Loucy (cell line): ENCODE data around the gene PTPRF.

Source experiments
- H2AFZ ChIP-seq: fragments of 200-600 bp; sonication (generic); 2 replicates; pipeline ENCODE4 v1.6.0; 2016; ENCODE audit warnings: antibody characterized with exemption, mild to moderate bottlenecking, low read length, moderate library complexity
- H3F3A ChIP-seq: fragments of 200-600 bp; 2 replicates; pipeline ENCODE4 v1.6.0; 2016; ENCODE audit warnings: antibody characterized with exemption, low read depth, mild to moderate bottlenecking
- H3K27me3 ChIP-seq: fragments of 200-600 bp; sonication (generic); 2 replicates; pipeline ENCODE4 v1.6.1; 2014; ENCODE audit warnings: low read length, mild to moderate bottlenecking; ENCODE audit not compliant: insufficient read depth, poor library complexity, severe bottlenecking
- H3K36me3 ChIP-seq: fragments of 200-600 bp; sonication (generic); 2 replicates; pipeline ENCODE4 v1.6.1; 2016; ENCODE audit warnings: low read length; ENCODE audit not compliant: insufficient read depth
- H3K4me1 ChIP-seq: fragments of 200-600 bp; sonication (generic); 2 replicates; pipeline ENCODE4 v1.5.1; 2014; ENCODE audit warnings: low read length, mild to moderate bottlenecking; ENCODE audit not compliant: insufficient read depth, poor library complexity, severe bottlenecking
- H3K4me2 ChIP-seq: fragments of 200-600 bp; sonication (generic); 2 replicates; pipeline ENCODE4 v1.6.0; 2014; ENCODE audit warnings: antibody characterized with exemption, low read length, low read depth, mild to moderate bottlenecking; ENCODE audit not compliant: poor library complexity, severe bottlenecking
- H3K4me3 ChIP-seq: fragments of 200-600 bp; sonication (generic); 2 replicates; pipeline ENCODE4 v1.5.1; 2014; ENCODE audit warnings: low read length, mild to moderate bottlenecking, mixed read lengths; ENCODE audit not compliant: poor library complexity, severe bottlenecking
- H3K79me2 ChIP-seq: fragments of 200-600 bp; sonication (generic); 2 replicates; pipeline ENCODE4 v1.6.1; 2014; ENCODE audit warnings: low read length; ENCODE audit not compliant: insufficient read depth
- H3K9ac ChIP-seq: fragments of 200-600 bp; sonication (generic); 2 replicates; pipeline ENCODE4 v1.6.0; 2014; ENCODE audit warnings: mild to moderate bottlenecking, low read depth, low read length, moderate library complexity; ENCODE audit not compliant: poor library complexity, severe bottlenecking
- H3K9me2 ChIP-seq: fragments of 200-600 bp; sonication (generic); replicated peaks from 2 replicates; pipeline ENCODE4 v1.6.1; 2016; ENCODE audit warnings: low read depth, low read length, mixed read lengths
- H3K9me3 ChIP-seq: fragments of 200-600 bp; sonication (generic); 2 replicates; pipeline ENCODE4 v1.6.1; 2014; ENCODE audit warnings: mild to moderate bottlenecking, antibody characterized with exemption, low read length, low read depth; ENCODE audit not compliant: insufficient read depth
- H4K20me1 ChIP-seq: fragments of 200-600 bp; sonication (generic); 2 replicates; pipeline ENCODE4 v1.6.0; 2014; ENCODE audit warnings: antibody characterized with exemption, low read length, mild to moderate bottlenecking; ENCODE audit not compliant: insufficient read depth, poor library complexity, severe bottlenecking
- CTCF ChIP-seq: fragments of 200-600 bp; sonication (generic); conservative IDR thresholded peaks from 2 replicates; pipeline ENCODE4 v1.5.1; 2014; ENCODE audit warnings: mild to moderate bottlenecking, antibody characterized with exemption, low read length
- EZH2phosphoT487 ChIP-seq: fragments of 200-600 bp; IDR thresholded peaks from 2 replicates; pipeline ENCODE4 v1.6.1; 2018; ENCODE audit warnings: antibody characterized with exemption, mild to moderate bottlenecking, moderate library complexity, borderline replicate concordance

PTPRF gene

GRCh38 chr1:43610339-43610738 is 79.7 kb downstream of the PTPRF start:
- Histone ChIP-seq H3F3A (no peaks in the 10 kb centered on the region), H3K36me3 (no peaks in the 10 kb centered on the region), H3K27me3 (no peaks in the 10 kb centered on the region), H3K4me2 (no peak overlapping the region), H3K4me3 (no peak overlapping the region), H3K79me2 (no peaks in the 10 kb centered on the region), H3K9me3 (no peaks in the 10 kb centered on the region), H2AFZ (no peak overlapping the region), H4K20me1 (no peaks in the 10 kb centered on the region), H3K9me2 (no peaks in the 10 kb centered on the region), H3K4me1 (no peaks in the 10 kb centered on the region), H3K9ac (no peak overlapping the region)
- TF ChIP-seq CTCF (no peak), EZH2phosphoT487 (no peak)

DNA sequence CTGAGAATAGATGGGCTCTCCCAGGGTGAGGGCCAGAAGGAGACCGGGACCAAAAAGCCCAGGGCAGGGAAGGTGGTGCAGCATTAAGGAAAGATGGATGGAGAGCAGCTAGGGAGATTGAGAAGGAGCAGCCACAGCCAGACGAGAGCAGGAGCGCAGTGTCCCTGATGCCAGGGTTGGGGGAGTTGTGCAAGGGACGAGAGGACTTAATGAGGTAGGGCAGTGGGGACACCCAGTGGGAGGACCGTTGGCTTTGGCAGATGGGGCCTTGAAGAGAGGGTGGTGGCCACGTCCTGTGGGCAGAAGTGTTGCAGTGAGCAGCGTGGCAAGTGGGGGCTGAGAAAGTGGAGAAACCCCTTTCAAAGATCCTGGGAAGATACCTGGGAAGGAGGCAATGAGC is 81.3 kb downstream of the PTPRF start:
- H3K9ac ChIP-seq, result no peak overlapping the region
- H3K4me3 ChIP-seq, result no peak overlapping the region
- TF ChIP-seq CTCF (no peak), EZH2phosphoT487 (no peak)
- H3K36me3 ChIP-seq, result no peaks in the 10 kb centered on the region
- no peaks in the 10 kb centered on the region for H3K27me3 ChIP-seq
- no peaks in the 10 kb centered on the region for H3K9me3 ChIP-seq
- no peaks in the 10 kb centered on the region for H3F3A ChIP-seq
- no peaks in the 10 kb centered on the region for H3K4me1 ChIP-seq
- H3K4me2 ChIP-seq, result no peak overlapping the region
- no peaks in the 10 kb centered on the region for H4K20me1 ChIP-seq
- H3K79me2 ChIP-seq, result no peaks in the 10 kb centered on the region
- H2AFZ ChIP-seq, result no peak overlapping the region
- H3K9me2 ChIP-seq, result no peaks in the 10 kb centered on the region

- H3K27me3 ChIP-seq, result no peaks in the 10 kb centered on the region
- no peak overlapping the region for H2AFZ ChIP-seq
- no peaks in the 10 kb centered on the region for H3K36me3 ChIP-seq
- H3K9ac ChIP-seq, result no peak overlapping the region
- H3K4me3 ChIP-seq, result no peak overlapping the region
- H3K9me2 ChIP-seq, result no peaks in the 10 kb centered on the region
- H3K79me2 ChIP-seq, result no peaks in the 10 kb centered on the region
- TF ChIP-seq CTCF, result no peak
- no peak for TF ChIP-seq EZH2phosphoT487
- H3K4me1 ChIP-seq, result no peaks in the 10 kb centered on the region
- no peaks in the 10 kb centered on the region for H3F3A ChIP-seq
- no peaks in the 10 kb centered on the region for H4K20me1 ChIP-seq
- no peaks in the 10 kb centered on the region for H3K9me3 ChIP-seq
- H3K4me2 ChIP-seq, result no peak overlapping the region
Observed at GRCh38 chr1:43612406-43612805, 81.7 kb downstream of the PTPRF start.
